Calu3 (cell line): Measurements from ENCODE around the gene STOX2. TPM values are rescaled to one million over a fixed set of nuclear protein-coding genes. Genes with fewer than 3 reads are reported as not detected.
"Not testable (repeated sequence)": the region's sequence is repeated elsewhere in the genome, so short reads cannot be mapped to it uniquely, and the experiment has no call there.

ENCODE experiments used
- BruUV-seq: library from RNA; stranded (reverse); fragments of 400-500 nt; replicated peaks from 2 replicates; lab custom pipeline; 2021; lab: Mats Ljungman, UMichigan
- CTCF ChIA-PET: fragments of 300-600 bp; sonication (Branson Sonifier 250); formaldehyde crosslinking; loops from one replicate; lab custom pipeline; 2022; ENCODE audit warnings: antibody characterized with exemption; lab: Charles Lee
- DNase-seq: peaks from one replicate; pipeline ENCODE4 v3.0.0; 2022
- H3K27ac Mint-ChIP-seq: one replicate; pipeline ENCODE4 v1.8.0; 2022; ENCODE audit warnings: mixed read lengths; ENCODE audit not compliant: unreplicated experiment
- H3K27me3 Mint-ChIP-seq: one replicate; pipeline ENCODE4 v1.8.0; 2022; ENCODE audit warnings: mixed read lengths; ENCODE audit not compliant: unreplicated experiment
- H3K36me3 Mint-ChIP-seq: one replicate; pipeline ENCODE4 v1.8.0; 2022; ENCODE audit warnings: mild to moderate bottlenecking, moderate library complexity, mixed read lengths; ENCODE audit not compliant: insufficient read depth, unreplicated experiment
- H3K4me1 Mint-ChIP-seq: one replicate; pipeline ENCODE4 v1.8.0; 2022; ENCODE audit warnings: mild to moderate bottlenecking, low read depth, mixed read lengths; ENCODE audit not compliant: unreplicated experiment
- H3K4me3 Mint-ChIP-seq: one replicate; pipeline ENCODE4 v1.8.0; 2022; ENCODE audit warnings: mild to moderate bottlenecking, low read depth, moderate library complexity, mixed read lengths; ENCODE audit not compliant: unreplicated experiment
- H3K9me3 Mint-ChIP-seq: one replicate; pipeline ENCODE4 v1.8.0; 2022; ENCODE audit warnings: low read depth, mixed read lengths; ENCODE audit not compliant: unreplicated experiment
- intact Hi-C: fragments of 100-400 bp; cut with micrococcal nuclease; formaldehyde crosslinking; loops from one replicate; pipeline ENCODE4 v1.10.0; 2022; ENCODE audit not compliant: unreplicated experiment
- total RNA-seq: library from RNA; stranded (reverse); gene quantifications from 2 replicates; pipeline ENCODE4 v1.2.3, GENCODE V29; 2022
- TF ChIP-seq, protein P1 (sequence below): fragments of 200-600 bp; IDR thresholded peaks from one replicate; pipeline ENCODE4 v1.8.0; 2022; ENCODE audit warnings: antibody characterized with exemption; ENCODE audit not compliant: unreplicated experiment

Gene STOX2
- total RNA-seq, 1 experiment from 2014 or later: 10.0 TPM

DNA sequence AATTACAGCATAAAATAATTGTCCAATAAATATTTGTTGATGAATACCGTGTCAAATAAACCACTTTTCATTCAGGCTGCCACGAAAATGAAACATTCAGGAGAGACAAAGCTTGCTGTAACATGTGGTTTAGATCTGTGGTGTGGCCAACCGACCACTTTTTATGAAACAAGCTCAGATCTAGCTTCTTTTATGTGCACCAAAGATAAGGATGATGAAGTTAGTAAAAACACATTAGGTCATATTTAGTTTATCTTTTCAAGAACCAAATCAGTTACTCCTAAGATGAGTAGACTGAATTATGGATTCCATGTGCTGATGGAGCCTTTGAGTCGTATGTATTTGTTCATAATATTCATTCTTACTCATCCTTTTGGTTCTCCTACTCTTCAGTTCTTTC lies 35.8 kb downstream of the STOX2 start:
- Mint-ChIP-seq H3K4me3 (no peak overlapping the region), H3K27ac (no peak overlapping the region), H3K4me1 (no peaks in the 10 kb centered on the region)

DNA sequence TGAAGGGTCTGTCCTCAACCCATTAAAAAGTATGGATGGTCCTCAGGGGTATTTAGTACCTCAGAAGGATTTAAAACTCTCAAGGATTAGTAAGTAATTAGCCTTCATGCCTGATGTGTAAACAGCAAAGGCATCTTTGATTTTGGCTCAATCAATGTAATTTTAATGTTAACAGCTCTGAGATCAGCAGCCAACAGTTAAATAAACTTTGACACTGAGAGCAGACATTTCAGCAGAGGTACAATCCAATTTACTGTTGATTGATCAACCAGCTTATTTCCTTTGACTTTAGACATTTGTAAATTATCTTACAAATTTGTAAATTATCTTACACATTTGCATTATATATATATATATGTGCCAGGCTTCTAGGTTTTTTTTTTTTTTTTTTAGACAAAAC lies 36.9 kb downstream of the STOX2 start:
- Mint-ChIP-seq H3K4me3 (no peak overlapping the region), H3K9me3 (no peaks in the 10 kb centered on the region), H3K27ac (no peak overlapping the region), H3K4me1 (no peaks in the 10 kb centered on the region), H3K36me3 (no peaks in the 10 kb centered on the region), H3K27me3 (no peaks in the 10 kb centered on the region)
- BruUV-seq: no TSS peak
- intact Hi-C loops: no loop called here
- no peak for DNase-seq
- CTCF ChIA-PET: interaction anchor here (0.5 kb wide), 1 partner anchor 494 kb away, joined by 3 read pairs; no protein-coding TSS in a partner anchor
- TF ChIP-seq, protein P1, sequence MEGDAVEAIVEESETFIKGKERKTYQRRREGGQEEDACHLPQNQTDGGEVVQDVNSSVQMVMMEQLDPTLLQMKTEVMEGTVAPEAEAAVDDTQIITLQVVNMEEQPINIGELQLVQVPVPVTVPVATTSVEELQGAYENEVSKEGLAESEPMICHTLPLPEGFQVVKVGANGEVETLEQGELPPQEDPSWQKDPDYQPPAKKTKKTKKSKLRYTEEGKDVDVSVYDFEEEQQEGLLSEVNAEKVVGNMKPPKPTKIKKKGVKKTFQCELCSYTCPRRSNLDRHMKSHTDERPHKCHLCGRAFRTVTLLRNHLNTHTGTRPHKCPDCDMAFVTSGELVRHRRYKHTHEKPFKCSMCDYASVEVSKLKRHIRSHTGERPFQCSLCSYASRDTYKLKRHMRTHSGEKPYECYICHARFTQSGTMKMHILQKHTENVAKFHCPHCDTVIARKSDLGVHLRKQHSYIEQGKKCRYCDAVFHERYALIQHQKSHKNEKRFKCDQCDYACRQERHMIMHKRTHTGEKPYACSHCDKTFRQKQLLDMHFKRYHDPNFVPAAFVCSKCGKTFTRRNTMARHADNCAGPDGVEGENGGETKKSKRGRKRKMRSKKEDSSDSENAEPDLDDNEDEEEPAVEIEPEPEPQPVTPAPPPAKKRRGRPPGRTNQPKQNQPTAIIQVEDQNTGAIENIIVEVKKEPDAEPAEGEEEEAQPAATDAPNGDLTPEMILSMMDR: no peak

More for the DNA sequence above, 35.8 kb downstream of the STOX2 start:
- Mint-ChIP-seq H3K27me3 (no peaks in the 10 kb centered on the region), H3K36me3 (no peaks in the 10 kb centered on the region), H3K9me3 (no peaks in the 10 kb centered on the region)
- no TSS peak for BruUV-seq
- TF ChIP-seq, protein P1: no peak
- intact Hi-C loops: no loop called here
- no peak for DNase-seq
- CTCF ChIA-PET: no interaction called here

DNA sequence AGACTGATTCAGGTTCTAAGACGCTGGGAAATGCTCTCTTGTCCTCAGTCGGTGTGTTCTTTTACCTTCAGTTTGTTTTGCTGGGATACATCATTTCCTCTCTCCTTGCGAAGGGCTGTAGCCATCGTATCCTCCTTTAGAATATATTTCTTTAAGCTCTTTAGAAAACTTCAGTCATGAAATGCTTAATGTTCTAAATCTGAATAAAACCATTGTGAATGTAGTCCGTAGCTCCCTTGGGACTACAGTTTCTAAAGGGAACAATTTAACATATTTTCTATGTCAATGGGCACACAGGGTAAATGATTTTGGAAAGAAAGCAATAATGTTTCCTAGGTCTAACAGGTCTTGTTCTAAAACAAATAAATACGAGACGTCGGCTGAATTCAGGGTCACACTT lies 40.6 kb downstream of the STOX2 start:
- DNase-seq: no peak
- Mint-ChIP-seq H3K36me3 (no peaks in the 10 kb centered on the region), H3K4me3 (no peak overlapping the region), H3K27me3 (no peaks in the 10 kb centered on the region), H3K27ac (no peak overlapping the region), H3K4me1 (no peaks in the 10 kb centered on the region), H3K9me3 (no peaks in the 10 kb centered on the region)
- intact Hi-C loops: no loop called here
- TF ChIP-seq, protein P1: no peak
- no TSS peak for BruUV-seq
- CTCF ChIA-PET: no interaction called here

DNA sequence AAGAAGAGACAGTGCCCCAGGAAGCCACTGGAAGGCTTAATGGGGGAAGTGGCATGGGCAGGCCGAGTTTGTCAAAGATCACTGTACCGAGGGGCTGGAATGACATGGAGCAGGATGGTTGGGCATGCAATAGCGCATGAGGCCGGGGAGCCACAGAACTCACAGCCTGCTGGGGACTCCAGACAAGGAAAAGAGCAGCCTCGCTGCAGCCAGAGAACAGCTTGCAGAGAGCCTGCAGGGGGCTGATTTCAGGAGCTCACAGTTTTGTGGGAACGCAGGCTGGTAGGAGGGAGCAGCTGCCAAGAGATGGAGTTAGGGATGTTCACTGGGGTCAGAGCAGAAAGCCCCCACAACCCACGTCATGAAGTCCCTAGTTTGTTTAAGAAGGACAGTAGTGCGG lies 45.4 kb downstream of the STOX2 start:
- DNase-seq: no peak
- intact Hi-C loops: no loop called here
- Mint-ChIP-seq H3K27ac (no peak overlapping the region), H3K4me1 (no peaks in the 10 kb centered on the region), H3K9me3 (no peaks in the 10 kb centered on the region), H3K27me3 (no peaks in the 10 kb centered on the region), H3K36me3 (no peaks in the 10 kb centered on the region), H3K4me3 (no peak overlapping the region)
- TF ChIP-seq, protein P1: no peak
- CTCF ChIA-PET: interaction anchor here (0.7 kb wide), 1 partner anchor 13 kb away, joined by 4 read pairs; no protein-coding TSS in a partner anchor
- BruUV-seq: no TSS peak

DNA sequence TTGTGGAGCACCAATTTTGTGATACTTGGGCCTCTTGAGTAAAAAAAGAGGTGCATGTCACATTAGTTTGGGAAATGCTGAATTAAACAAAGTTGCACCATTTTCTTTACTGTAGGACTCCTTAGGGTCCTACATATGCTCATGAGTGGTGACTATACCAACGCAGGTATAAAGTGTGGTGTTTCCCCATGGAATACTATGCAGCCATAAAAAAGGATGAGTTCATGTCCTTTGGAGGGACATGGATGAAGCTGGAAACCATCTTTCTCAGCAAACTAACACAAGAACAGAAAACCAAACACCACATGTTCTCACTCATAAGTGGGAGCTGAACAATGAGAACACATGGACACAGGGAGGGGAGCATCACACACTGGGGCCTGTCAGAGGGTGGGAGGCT lies 47.5 kb downstream of the STOX2 start:
- H3K27me3 Mint-ChIP-seq, H3K4me1 Mint-ChIP-seq, H3K9me3 Mint-ChIP-seq, H3K4me3 Mint-ChIP-seq, H3K36me3 Mint-ChIP-seq, DNase-seq, CTCF ChIA-PET, H3K27ac Mint-ChIP-seq, intact Hi-C loops, BruUV-seq: not testable (repeated sequence)
